ENCODE data around the gene HAVCR2. TPM values are rescaled to one million over a fixed set of nuclear protein-coding genes. Genes with fewer than 3 reads are reported as not detected.

The HAVCR2 gene
- total and polyA plus RNA-seq, 2 of the 13 experiments (the other 11 are each of a cell fraction or from before 2014, with no cell fraction given) = 0.07 to 0.16 TPM

DNA sequence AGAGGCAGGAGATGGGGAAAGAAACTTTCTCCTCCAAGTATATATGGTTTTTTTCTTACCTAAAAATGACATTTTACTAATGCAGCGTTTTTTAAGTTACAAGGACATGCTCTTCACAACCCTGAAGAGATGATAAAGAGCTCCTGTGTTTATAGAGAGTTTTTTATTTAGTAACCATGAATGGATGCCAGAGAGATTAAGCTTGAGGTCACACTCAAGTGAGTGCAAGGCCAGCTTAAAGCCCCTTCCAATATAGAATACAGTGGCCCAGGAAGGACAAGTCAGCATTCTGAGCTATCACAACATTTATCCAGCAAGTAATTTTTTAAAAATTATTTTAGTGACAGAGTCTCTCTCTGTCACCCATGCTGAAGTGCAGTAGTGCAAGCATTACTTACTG is 6.7 kb upstream of the HAVCR2 start:
- TF ChIP-seq ZFP82 (CRISPR knock-in tag; IDR thresholded peaks at IDR 0.05; ENCODE audit: borderline replicate concordance) (no peak), BORCS8-MEF2B (CRISPR knock-in tag; IDR thresholded peaks at IDR 0.05) (no peak), ZNF552 (CRISPR knock-in tag; IDR thresholded peaks at IDR 0.05; ENCODE audit: borderline replicate concordance) (no peak), ZFP37 (CRISPR knock-in tag; IDR thresholded peaks at IDR 0.05; ENCODE audit: borderline replicate concordance) (no peak), ZNF343 (CRISPR knock-in tag; IDR thresholded peaks at IDR 0.05) (no peak), HNRNPUL1 (IDR thresholded peaks at IDR 0.05; ENCODE audit: low read depth, low read length) (no peak)
- TF ChIP-seq, protein P1, sequence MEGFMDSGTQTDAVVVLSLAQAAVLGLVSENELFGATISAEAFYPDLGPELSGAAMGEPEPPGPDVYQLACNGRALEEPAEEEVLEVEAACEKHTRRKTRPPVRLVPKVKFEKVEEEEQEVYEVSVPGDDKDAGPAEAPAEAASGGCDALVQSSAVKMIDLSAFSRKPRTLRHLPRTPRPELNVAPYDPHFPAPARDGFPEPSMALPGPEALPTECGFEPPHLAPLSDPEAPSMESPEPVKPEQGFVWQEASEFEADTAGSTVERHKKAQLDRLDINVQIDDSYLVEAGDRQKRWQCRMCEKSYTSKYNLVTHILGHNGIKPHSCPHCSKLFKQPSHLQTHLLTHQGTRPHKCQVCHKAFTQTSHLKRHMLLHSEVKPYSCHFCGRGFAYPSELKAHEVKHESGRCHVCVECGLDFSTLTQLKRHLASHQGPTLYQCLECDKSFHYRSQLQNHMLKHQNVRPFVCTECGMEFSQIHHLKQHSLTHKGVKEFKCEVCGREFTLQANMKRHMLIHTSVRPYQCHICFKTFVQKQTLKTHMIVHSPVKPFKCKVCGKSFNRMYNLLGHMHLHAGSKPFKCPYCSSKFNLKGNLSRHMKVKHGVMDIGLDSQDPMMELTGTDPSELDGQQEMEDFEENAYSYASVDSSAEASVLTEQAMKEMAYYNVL (CRISPR knock-in tag; IDR thresholded peaks at IDR 0.05; ENCODE audit: borderline replicate concordance) = no peak
- no peak for ATAC-seq
- BruUV-seq (replicated peaks) = no TSS peak
- intact Hi-C loops (cut with micrococcal nuclease; ENCODE audit: unreplicated experiment) (no loop called here), in situ Hi-C loops (cut with HindIII; ENCODE audit: extremely low pct_ligation_motif_present, low pct_unique_long_range_greater_than_20kb) (no loop called here)
- Histone ChIP-seq H3K36me3 (replicated peaks in 1 of 2; ENCODE audit: control insufficient read depth in 1 of 2, insufficient read depth in 2 of 2, low read length in 2 of 2) (no peaks in the 10 kb centered on the region), H3K79me2 (ENCODE audit: insufficient read depth, low read length) (no peaks in the 10 kb centered on the region), H3K4me1 (ENCODE audit: insufficient read depth, low read length) (0 out of 2 replicates have a peak, but pooled peaks cover 5% of the 10 kb centered on the region), H3K4me2 (ENCODE audit: low read depth, low read length) (no peak overlapping the region), H2AFZ (ENCODE audit: low read length) (no peak overlapping the region), H4K20me1 (ENCODE audit: insufficient read depth, low read length) (no peaks in the 10 kb centered on the region), H3K9ac (ENCODE audit: insufficient read depth, low read depth, low read length) (no peak overlapping the region), H3K4me3 (replicated peaks in 1 of 3; ENCODE audit: insufficient read depth in 1 of 3, low read depth in 2 of 3, low read length in 3 of 3) (no peak overlapping the region), H3K27ac (ENCODE audit: extremely low read length, insufficient read depth, low read length) (no peak overlapping the region), H3K9me3 (ENCODE audit: low read length) (no peaks in the 10 kb centered on the region), H3K27me3 (ENCODE audit: control insufficient read depth in 1 of 2, insufficient read depth in 2 of 2, low read length in 2 of 2) (no peaks in the 10 kb centered on the region)
- POLR2A ChIA-PET = no interaction called here
- CTCF ChIA-PET (ENCODE audit: low intra/inter-chr PET ratio, low total read pairs) = no interaction called here
- no peak for FAIRE-seq
- no peak for DNase-seq (ENCODE audit: low spot score)
- 12% methylated on average over 1 of the region's 1 CpG for WGBS (ENCODE audit: low lambda C conversion rate)

- no peaks in the 10 kb centered on the region for H4K20me1 ChIP-seq (ENCODE audit: insufficient read depth, low read length)
- DNase-seq (ENCODE audit: low spot score) = no peak
- no peak overlapping the region for H3K27ac ChIP-seq (ENCODE audit: extremely low read length, insufficient read depth, low read length)
- no peak overlapping the region for H3K4me3 ChIP-seq (replicated peaks in 1 of 3; ENCODE audit: insufficient read depth in 1 of 3, low read depth in 2 of 3, low read length in 3 of 3)
- ChIA-PET CTCF (ENCODE audit: low intra/inter-chr PET ratio, low total read pairs) (no interaction called here), POLR2A (no interaction called here)
- H3K27me3 ChIP-seq (ENCODE audit: control insufficient read depth in 1 of 2, insufficient read depth in 2 of 2, low read length in 2 of 2) = no peaks in the 10 kb centered on the region
- H3K4me1 ChIP-seq (ENCODE audit: insufficient read depth, low read length) = 0 out of 2 replicates have a peak, but pooled peaks cover 5% of the 10 kb centered on the region
- in situ Hi-C loops (cut with HindIII; ENCODE audit: extremely low pct_ligation_motif_present, low pct_unique_long_range_greater_than_20kb) = no loop called here
- H3K9me3 ChIP-seq (ENCODE audit: low read length) = no peaks in the 10 kb centered on the region
- no peaks in the 10 kb centered on the region for H3K79me2 ChIP-seq (ENCODE audit: insufficient read depth, low read length)
- no peak overlapping the region for H3K4me2 ChIP-seq (ENCODE audit: low read depth, low read length)
- intact Hi-C loops (cut with micrococcal nuclease; ENCODE audit: unreplicated experiment) = no loop called here
- H3K9ac ChIP-seq (ENCODE audit: insufficient read depth, low read depth, low read length) = no peak overlapping the region
- BruUV-seq (replicated peaks) = no TSS peak
- H2AFZ ChIP-seq (ENCODE audit: low read length) = no peak overlapping the region
- no peaks in the 10 kb centered on the region for H3K36me3 ChIP-seq (replicated peaks in 1 of 2; ENCODE audit: control insufficient read depth in 1 of 2, insufficient read depth in 2 of 2, low read length in 2 of 2)
- FAIRE-seq = no peak
- no peak for ATAC-seq
- no peak for TF ChIP-seq SIN3B (IDR thresholded peaks at IDR 0.05; ENCODE audit: low read length)
- no peak for TF ChIP-seq MYC (CRISPR knock-in tag; IDR thresholded peaks at IDR 0.05; ENCODE audit: borderline replicate concordance)
- TF ChIP-seq, protein P2, sequence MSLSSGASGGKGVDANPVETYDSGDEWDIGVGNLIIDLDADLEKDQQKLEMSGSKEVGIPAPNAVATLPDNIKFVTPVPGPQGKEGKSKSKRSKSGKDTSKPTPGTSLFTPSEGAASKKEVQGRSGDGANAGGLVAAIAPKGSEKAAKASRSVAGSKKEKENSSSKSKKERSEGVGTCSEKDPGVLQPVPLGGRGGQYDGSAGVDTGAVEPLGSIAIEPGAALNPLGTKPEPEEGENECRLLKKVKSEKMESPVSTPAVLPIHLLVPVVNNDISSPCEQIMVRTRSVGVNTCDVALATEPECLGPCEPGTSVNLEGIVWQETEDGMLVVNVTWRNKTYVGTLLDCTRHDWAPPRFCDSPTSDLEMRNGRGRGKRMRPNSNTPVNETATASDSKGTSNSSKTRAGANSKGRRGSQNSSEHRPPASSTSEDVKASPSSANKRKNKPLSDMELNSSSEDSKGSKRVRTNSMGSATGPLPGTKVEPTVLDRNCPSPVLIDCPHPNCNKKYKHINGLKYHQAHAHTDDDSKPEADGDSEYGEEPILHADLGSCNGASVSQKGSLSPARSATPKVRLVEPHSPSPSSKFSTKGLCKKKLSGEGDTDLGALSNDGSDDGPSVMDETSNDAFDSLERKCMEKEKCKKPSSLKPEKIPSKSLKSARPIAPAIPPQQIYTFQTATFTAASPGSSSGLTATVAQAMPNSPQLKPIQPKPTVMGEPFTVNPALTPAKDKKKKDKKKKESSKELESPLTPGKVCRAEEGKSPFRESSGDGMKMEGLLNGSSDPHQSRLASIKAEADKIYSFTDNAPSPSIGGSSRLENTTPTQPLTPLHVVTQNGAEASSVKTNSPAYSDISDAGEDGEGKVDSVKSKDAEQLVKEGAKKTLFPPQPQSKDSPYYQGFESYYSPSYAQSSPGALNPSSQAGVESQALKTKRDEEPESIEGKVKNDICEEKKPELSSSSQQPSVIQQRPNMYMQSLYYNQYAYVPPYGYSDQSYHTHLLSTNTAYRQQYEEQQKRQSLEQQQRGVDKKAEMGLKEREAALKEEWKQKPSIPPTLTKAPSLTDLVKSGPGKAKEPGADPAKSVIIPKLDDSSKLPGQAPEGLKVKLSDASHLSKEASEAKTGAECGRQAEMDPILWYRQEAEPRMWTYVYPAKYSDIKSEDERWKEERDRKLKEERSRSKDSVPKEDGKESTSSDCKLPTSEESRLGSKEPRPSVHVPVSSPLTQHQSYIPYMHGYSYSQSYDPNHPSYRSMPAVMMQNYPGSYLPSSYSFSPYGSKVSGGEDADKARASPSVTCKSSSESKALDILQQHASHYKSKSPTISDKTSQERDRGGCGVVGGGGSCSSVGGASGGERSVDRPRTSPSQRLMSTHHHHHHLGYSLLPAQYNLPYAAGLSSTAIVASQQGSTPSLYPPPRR (CRISPR knock-in tag; IDR thresholded peaks at IDR 0.05; ENCODE audit: borderline replicate concordance) = no peak
- no peak for TF ChIP-seq HDAC2 (CRISPR knock-in tag; IDR thresholded peaks at IDR 0.05)
- TF ChIP-seq TARDBP (CRISPR knock-in tag; IDR thresholded peaks at IDR 0.05) = no peak
- TF ChIP-seq SNAPC2 (CRISPR knock-in tag; IDR thresholded peaks at IDR 0.05) = no peak
- no peak for TF ChIP-seq NPAS2 (CRISPR knock-in tag; IDR thresholded peaks at IDR 0.05; ENCODE audit: borderline replicate concordance)
Measured at GRCh38 chr5:157115012-157115411, 6.2 kb upstream of the HAVCR2 start.

All from HepG2 (cell line).